HCT116 (cell line): ENCODE measurements around the gene AKAP13. TPM values are rescaled to one million over a fixed set of nuclear protein-coding genes. Genes with fewer than 3 reads are reported as not detected.

Experiments
- ATAC-seq: fragments of 200-7000 bp; cut with Tn5 transposase; 2 replicates; pipeline ENCODE4 v1.9.1; 2020; ENCODE audit warnings: mild to moderate bottlenecking, moderate library complexity
- BruUV-seq: library from RNA; stranded (reverse); fragments of 400-500 nt; replicated peaks from 2 replicates; lab custom pipeline; 2021; lab: Mats Ljungman, UMichigan
- CTCF ChIA-PET: fragments of 300-600 bp; sonication (Branson Sonifier 250); formaldehyde crosslinking; loops from one replicate; lab custom pipeline; 2021; ENCODE audit warnings: antibody characterized with exemption; lab: Charles Lee
- POLR2A ChIA-PET: fragments of 300-600, 350-600 bp; sonication (Branson Sonifier 250); formaldehyde crosslinking; loops from one replicate; lab custom pipeline; 2021; ENCODE audit warnings: antibody characterized with exemption; lab: Charles Lee
- RAD21 ChIA-PET, 2 experiments: fragments of 300-600 bp; sonication (Branson Sonifier 250); formaldehyde crosslinking; loops; one replicate each; lab custom pipeline; 2023; ENCODE audit warnings: low total read pairs in 2 of 2; ENCODE audit not compliant: uncharacterized antibody in 2 of 2, unreplicated experiment in 2 of 2, low non-redundant PET in 1 of 2; lab: Charles Lee
- DNase-seq: peaks from one replicate; pipeline ENCODE4 v3.0.0-alpha.2; 2010; ENCODE audit warnings: low read depth, low spot score
- H2AFZ ChIP-seq: fragments of 200-600 bp; shearing (Covaris generic), sonication (generic); 2 replicates; pipeline ENCODE4 v1.6.1; 2017; ENCODE audit warnings: low read depth, mixed run types, mixed read lengths, antibody characterized with exemption, low read length; ENCODE audit not compliant: poor library complexity, severe bottlenecking
- H3K27ac ChIP-seq: 2 replicates; pipeline ENCODE4 v1.5.1; 2012; ENCODE audit warnings: low read depth, low read length
- H3K27me3 ChIP-seq: fragments of 200-600 bp; sonication (generic); 2 replicates; pipeline ENCODE4 v1.6.1; 2016; ENCODE audit warnings: mixed run types, low read length, mixed read lengths; ENCODE audit not compliant: insufficient read depth
- H3K36me3 ChIP-seq, 2 experiments: fragments of 200-500 bp in 1 of 2; fragments of 200-600 bp in 1 of 2; sonication (Bioruptor generic) in 1 of 2; sonication (generic) in 1 of 2; 2 replicates each; pipeline versions ENCODE4 v1.5.1 to v1.6.1; 2014 to 2016; ENCODE audit warnings: low read length in 2 of 2, inconsistent platforms in 1 of 2, mixed read lengths in 1 of 2, mixed run types in 1 of 2; ENCODE audit not compliant: insufficient read depth in 2 of 2, control insufficient read depth in 1 of 2
- H3K4me1 ChIP-seq, 2 experiments: fragments of 200-600 bp in 1 of 2; sonication (generic) in 1 of 2; 2 replicates each; pipeline versions ENCODE4 v1.5.1 to v1.6.1; 2012 to 2017; ENCODE audit warnings: low read length in 2 of 2, inconsistent platforms in 1 of 2, mild to moderate bottlenecking in 1 of 2, mixed read lengths in 1 of 2, mixed run types in 1 of 2, moderate library complexity in 1 of 2; ENCODE audit not compliant: insufficient read depth in 2 of 2, control insufficient read depth in 1 of 2
- H3K4me2 ChIP-seq: fragments of 200-600 bp; sonication (generic); 2 replicates; pipeline ENCODE4 v1.6.1; 2017; ENCODE audit warnings: mixed run types, low read length, mixed read lengths
- H3K4me3 ChIP-seq, 2 experiments: fragments of 200-600 bp in 1 of 2; sonication (generic) in 1 of 2; replicated peaks in 1 of 2; 2 replicates each; pipeline ENCODE4 v1.5.1; 2011 to 2016; ENCODE audit warnings: low read length in 2 of 2, control low read depth in 1 of 2, low read depth in 1 of 2, mild to moderate bottlenecking in 1 of 2, mixed read lengths in 1 of 2, mixed run types in 1 of 2
- H3K79me2 ChIP-seq: fragments of 200-600 bp; sonication (generic); 2 replicates; pipeline ENCODE4 v1.6.1; 2017; ENCODE audit warnings: mild to moderate bottlenecking, mixed run types, low read length, moderate library complexity, mixed read lengths; ENCODE audit not compliant: insufficient read depth
- H3K9ac ChIP-seq: fragments of 200-600 bp; sonication (generic); 2 replicates; pipeline ENCODE4 v1.6.1; 2016; ENCODE audit warnings: low read length, mixed read lengths
- H3K9me2 ChIP-seq: fragments of 200-600 bp; sonication (generic), shearing (Covaris generic); 2 replicates; pipeline ENCODE4 v1.6.1; 2017; ENCODE audit warnings: mixed run types, mild to moderate bottlenecking, moderate library complexity; ENCODE audit not compliant: insufficient read depth
- H3K9me3 ChIP-seq, 2 experiments: fragments of 200-500 bp in 1 of 2; fragments of 200-600 bp in 1 of 2; sonication (Bioruptor generic) in 1 of 2; sonication (generic) in 1 of 2; 2 replicates each; pipeline ENCODE4 v1.6.1; 2014 to 2017; ENCODE audit warnings: low read length in 2 of 2, mixed read lengths in 2 of 2, inconsistent platforms in 1 of 2, low read depth in 1 of 2, mild to moderate bottlenecking in 1 of 2, mixed run types in 1 of 2, moderate library complexity in 1 of 2; ENCODE audit not compliant: control insufficient read depth in 1 of 2, insufficient read depth in 1 of 2
- H4K20me1 ChIP-seq: fragments of 200-600 bp; sonication (generic), shearing (Covaris generic); 2 replicates; pipeline ENCODE4 v1.6.1; 2017; ENCODE audit warnings: mixed run types, mild to moderate bottlenecking, moderate library complexity; ENCODE audit not compliant: insufficient read depth
- ATF3 ChIP-seq: IDR thresholded peaks from 2 replicates; pipeline ENCODE4 v1.6.1; 2012
- CBX3 ChIP-seq: IDR thresholded peaks from 2 replicates; pipeline ENCODE4 v1.6.1; 2012; ENCODE audit warnings: low read depth
- CEBPB ChIP-seq: IDR thresholded peaks from 2 replicates; pipeline ENCODE4 v1.6.1; 2012; ENCODE audit warnings: low read depth
- CTCF ChIP-seq, 3 experiments: fragments of 200-600 bp in 1 of 3; sonication (generic) in 1 of 3; IDR thresholded peaks in 2 of 3; conservative IDR thresholded peaks in 1 of 3; 2 replicates each; pipeline ENCODE4 v1.5.1; 2012 to 2017; ENCODE audit warnings: low read depth in 2 of 3, low read length in 2 of 3, antibody characterized with exemption in 1 of 3, borderline replicate concordance in 1 of 3, control low read depth in 1 of 3, mild to moderate bottlenecking in 1 of 3, mixed read lengths in 1 of 3, mixed run types in 1 of 3, moderate library complexity in 1 of 3; ENCODE audit not compliant: insufficient read depth in 1 of 3
- EGR1 ChIP-seq: IDR thresholded peaks from 2 replicates; pipeline ENCODE4 v1.6.1; 2012; ENCODE audit warnings: low read depth
- ELF1 ChIP-seq: IDR thresholded peaks from 2 replicates; pipeline ENCODE4 v1.6.1; 2012; ENCODE audit warnings: low read depth, borderline replicate concordance
- EZH2 ChIP-seq: fragments of 200-600 bp; sonication (generic); IDR thresholded peaks from 2 replicates; pipeline ENCODE4 v1.6.1; 2017; ENCODE audit warnings: antibody characterized with exemption, mixed run types
- EZH2phosphoT487 ChIP-seq: fragments of 200-600 bp; IDR thresholded peaks from 2 replicates; pipeline ENCODE4 v1.6.1; 2018; ENCODE audit warnings: antibody characterized with exemption, borderline replicate concordance
- FOSL1 ChIP-seq: IDR thresholded peaks from 2 replicates; pipeline ENCODE4 v1.6.1; 2012; ENCODE audit warnings: low read depth
- JUND ChIP-seq: IDR thresholded peaks from 2 replicates; pipeline ENCODE4 v1.6.1; 2012
- POLR2AphosphoS5 ChIP-seq: IDR thresholded peaks from 2 replicates; pipeline ENCODE4 v1.6.1; 2011; ENCODE audit warnings: mild to moderate bottlenecking, low read depth, low read length, moderate library complexity
- RAD21 ChIP-seq: IDR thresholded peaks from 2 replicates; pipeline ENCODE4 v1.6.1; 2012; ENCODE audit warnings: low read depth, mild to moderate bottlenecking
- SIN3A ChIP-seq: IDR thresholded peaks from 2 replicates; pipeline ENCODE4 v1.6.1; 2012; ENCODE audit warnings: low read depth
- SRF ChIP-seq: IDR thresholded peaks from 2 replicates; pipeline ENCODE4 v1.6.1; 2012; ENCODE audit warnings: low read depth
- YY1 ChIP-seq: IDR thresholded peaks from 2 replicates; pipeline ENCODE4 v1.6.1; 2011; ENCODE audit warnings: low read length, low read depth, moderate library complexity, mild to moderate bottlenecking; ENCODE audit not compliant: insufficient replicate concordance; ENCODE audit errors: extremely low read depth
- ZNF274 ChIP-seq: fragments of 200-500 bp; sonication (Bioruptor generic); IDR thresholded peaks from 2 replicates; pipeline ENCODE4 v1.6.1; 2014; ENCODE audit warnings: mild to moderate bottlenecking, low read depth, low read length, inconsistent platforms
- intact Hi-C: fragments of 100-400 bp; cut with micrococcal nuclease; formaldehyde crosslinking; loops from 2 replicates; pipeline ENCODE4 v1.10.0; 2022
- total RNA-seq: library from RNA; stranded (reverse); gene quantifications from one replicate; pipeline ENCODE4 v1.2.1, GENCODE V29; 2021; ENCODE audit not compliant: unreplicated experiment
- TF ChIP-seq, protein P1 (sequence below): IDR thresholded peaks from 2 replicates; pipeline ENCODE4 v1.6.1; 2012
- TF ChIP-seq, protein P2 (sequence below): IDR thresholded peaks from 2 replicates; pipeline ENCODE4 v1.6.1; 2011; ENCODE audit warnings: mild to moderate bottlenecking, low read length, moderate library complexity; ENCODE audit not compliant: insufficient replicate concordance; ENCODE audit errors: extremely low read depth

The AKAP13 gene
- total RNA-seq, 1 experiment from 2014 or later, result 43.1 TPM

DNA sequence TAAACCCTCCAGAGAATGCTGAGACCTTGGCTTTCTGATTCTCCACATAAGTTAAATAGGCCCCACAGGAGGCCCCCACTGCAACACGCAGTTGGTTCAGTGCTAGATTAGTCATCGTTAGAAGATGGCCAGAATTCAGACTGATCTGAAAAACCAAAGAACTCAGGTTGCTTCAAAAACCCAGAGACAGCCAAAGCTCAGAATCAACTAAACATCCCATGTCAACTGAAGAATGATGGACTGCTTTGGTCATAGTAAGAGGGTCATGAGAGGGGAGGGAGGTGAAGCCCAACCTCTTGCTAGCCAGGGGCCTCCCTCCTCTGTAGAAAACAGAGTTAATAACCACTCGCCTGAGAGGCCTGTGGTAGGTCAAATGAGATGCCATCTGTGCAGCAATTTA lies 93.1 kb downstream of the AKAP13 start:
- BruUV-seq, result no TSS peak
- H3K9me2 ChIP-seq, result no peaks in the 10 kb centered on the region
- ChIA-PET RAD21 (no interaction called here), CTCF (interaction anchor here (2.2 kb wide), 1 partner anchor 12 kb away, joined by 5 read pairs; no protein-coding TSS in a partner anchor), POLR2A (no interaction called here)
- no peaks in the 10 kb centered on the region; the same call in 1 of the 2 replicates for H4K20me1 ChIP-seq
- H3K27ac ChIP-seq, result no peak overlapping the region
- no peaks in the 10 kb centered on the region for H3K9me3 ChIP-seq
- ATAC-seq, result peak; percentile 52
- H3K4me2 ChIP-seq, result peak overlapping the region; percentile 51
- no peaks in the 10 kb centered on the region for H3K27me3 ChIP-seq
- no peak overlapping the region for H2AFZ ChIP-seq
- H3K4me3 ChIP-seq, result no peak overlapping the region
- intact Hi-C loops, result no loop called here
- peaks cover 24 to 51% of the 10 kb centered on the region in 2 experiments for H3K4me1 ChIP-seq
- H3K36me3 ChIP-seq, result no peaks in the 10 kb centered on the region
- TF ChIP-seq FOSL1 (no peak), RAD21 (no peak), CEBPB (no peak), ELF1 (no peak), POLR2AphosphoS5 (no peak), EGR1 (no peak), YY1 (no peak), EZH2 (no peak), SRF (no peak), SIN3A (no peak), CBX3 (no peak), EZH2phosphoT487 (no peak), ATF3 (no peak), CTCF (IDR thresholded peaks at IDR 0.05 in 2 of 3, conservative IDR thresholded peaks at IDR 0.05 in 1 of 3; ENCODE audit: borderline replicate concordance in 1 of 3, insufficient read depth in 1 of 3, low read depth in 2 of 3, low read length in 2 of 3) (no peak), JUND (no peak), ZNF274 (no peak)
- TF ChIP-seq, protein P1, sequence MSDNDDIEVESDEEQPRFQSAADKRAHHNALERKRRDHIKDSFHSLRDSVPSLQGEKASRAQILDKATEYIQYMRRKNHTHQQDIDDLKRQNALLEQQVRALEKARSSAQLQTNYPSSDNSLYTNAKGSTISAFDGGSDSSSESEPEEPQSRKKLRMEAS, result no peak
- TF ChIP-seq, protein P2, sequence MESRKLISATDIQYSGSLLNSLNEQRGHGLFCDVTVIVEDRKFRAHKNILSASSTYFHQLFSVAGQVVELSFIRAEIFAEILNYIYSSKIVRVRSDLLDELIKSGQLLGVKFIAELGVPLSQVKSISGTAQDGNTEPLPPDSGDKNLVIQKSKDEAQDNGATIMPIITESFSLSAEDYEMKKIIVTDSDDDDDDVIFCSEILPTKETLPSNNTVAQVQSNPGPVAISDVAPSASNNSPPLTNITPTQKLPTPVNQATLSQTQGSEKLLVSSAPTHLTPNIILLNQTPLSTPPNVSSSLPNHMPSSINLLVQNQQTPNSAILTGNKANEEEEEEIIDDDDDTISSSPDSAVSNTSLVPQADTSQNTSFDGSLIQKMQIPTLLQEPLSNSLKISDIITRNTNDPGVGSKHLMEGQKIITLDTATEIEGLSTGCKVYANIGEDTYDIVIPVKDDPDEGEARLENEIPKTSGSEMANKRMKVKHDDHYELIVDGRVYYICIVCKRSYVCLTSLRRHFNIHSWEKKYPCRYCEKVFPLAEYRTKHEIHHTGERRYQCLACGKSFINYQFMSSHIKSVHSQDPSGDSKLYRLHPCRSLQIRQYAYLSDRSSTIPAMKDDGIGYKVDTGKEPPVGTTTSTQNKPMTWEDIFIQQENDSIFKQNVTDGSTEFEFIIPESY, result no peak
- H3K79me2 ChIP-seq, result peaks cover 47% of the 10 kb centered on the region
- no peak overlapping the region for H3K9ac ChIP-seq
- no peak for DNase-seq
